Inflammatory macrophage treated with lipopolysaccharide for 4 hours (primary cell): Measurements from ENCODE around the gene MIS18BP1.
A peak's percentile ranks its signal among the peaks of the same experiment; 100 is the strongest.
"Not testable (repeated sequence)": the region's sequence is repeated elsewhere in the genome, so short reads cannot be mapped to it uniquely, and the experiment has no call there.

Source experiments
- DNase-seq: peaks from one replicate; pipeline ENCODE4 v3.0.0-alpha.2; 2020

The MIS18BP1 gene

DNA sequence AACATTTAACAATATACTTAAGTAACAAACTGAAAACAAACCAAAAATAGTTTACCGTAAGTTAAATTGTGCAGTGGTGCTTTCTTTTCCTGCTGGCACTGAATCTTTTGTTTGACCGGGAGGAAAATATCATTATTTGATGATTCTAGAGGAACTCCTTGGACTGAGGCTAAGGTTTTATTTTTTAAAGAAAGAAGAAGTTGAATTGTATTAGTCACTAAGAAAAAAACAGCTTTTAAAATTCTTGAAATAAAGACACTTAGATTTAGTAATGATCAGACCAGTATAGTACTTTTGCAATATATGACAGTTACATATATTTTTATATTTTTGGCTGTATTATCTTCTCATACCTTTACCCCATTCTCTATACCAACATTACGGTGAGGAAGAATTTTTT, 10.3 kb downstream of the MIS18BP1 start:
- DNase-seq = peak; percentile 48

DNA sequence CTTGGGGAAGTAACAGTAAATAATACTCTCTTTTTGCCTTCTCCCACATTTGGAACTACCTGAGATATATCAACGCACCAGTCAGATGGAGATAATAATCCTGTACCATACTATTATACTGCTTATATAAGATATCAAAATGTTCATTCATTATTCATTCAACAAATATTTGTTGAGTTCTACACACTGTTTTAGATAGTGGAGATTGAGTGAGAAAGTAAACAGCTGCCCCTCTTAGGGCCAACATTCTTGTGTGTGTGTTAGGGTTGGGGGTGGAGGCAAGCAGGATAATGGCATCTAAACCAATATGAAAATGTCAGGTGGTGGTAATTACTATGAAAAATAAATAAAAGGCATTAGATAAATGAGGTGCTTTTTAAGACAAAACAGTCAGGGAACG, 14.0 kb downstream of the MIS18BP1 start:
- DNase-seq = no peak

DNA sequence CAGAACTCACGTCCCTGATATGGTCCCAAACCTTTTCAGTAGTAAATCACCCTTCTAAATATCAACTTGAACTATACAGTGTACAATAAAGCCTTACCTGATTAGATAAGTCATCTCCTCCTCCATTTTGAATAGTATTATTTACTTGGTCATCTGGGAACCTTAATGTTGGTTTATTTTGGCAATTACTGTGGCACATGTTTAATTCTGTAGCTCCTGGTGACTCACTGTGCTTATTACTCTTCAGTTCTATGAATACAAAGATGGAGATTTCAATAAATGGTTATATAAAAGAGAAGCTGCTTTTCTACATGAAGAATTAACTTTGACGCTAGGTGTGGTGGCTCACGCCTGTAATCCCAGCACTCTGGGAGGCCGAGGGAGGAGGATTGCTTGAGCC, 25.4 kb downstream of the MIS18BP1 start:
- no peak for DNase-seq

DNA sequence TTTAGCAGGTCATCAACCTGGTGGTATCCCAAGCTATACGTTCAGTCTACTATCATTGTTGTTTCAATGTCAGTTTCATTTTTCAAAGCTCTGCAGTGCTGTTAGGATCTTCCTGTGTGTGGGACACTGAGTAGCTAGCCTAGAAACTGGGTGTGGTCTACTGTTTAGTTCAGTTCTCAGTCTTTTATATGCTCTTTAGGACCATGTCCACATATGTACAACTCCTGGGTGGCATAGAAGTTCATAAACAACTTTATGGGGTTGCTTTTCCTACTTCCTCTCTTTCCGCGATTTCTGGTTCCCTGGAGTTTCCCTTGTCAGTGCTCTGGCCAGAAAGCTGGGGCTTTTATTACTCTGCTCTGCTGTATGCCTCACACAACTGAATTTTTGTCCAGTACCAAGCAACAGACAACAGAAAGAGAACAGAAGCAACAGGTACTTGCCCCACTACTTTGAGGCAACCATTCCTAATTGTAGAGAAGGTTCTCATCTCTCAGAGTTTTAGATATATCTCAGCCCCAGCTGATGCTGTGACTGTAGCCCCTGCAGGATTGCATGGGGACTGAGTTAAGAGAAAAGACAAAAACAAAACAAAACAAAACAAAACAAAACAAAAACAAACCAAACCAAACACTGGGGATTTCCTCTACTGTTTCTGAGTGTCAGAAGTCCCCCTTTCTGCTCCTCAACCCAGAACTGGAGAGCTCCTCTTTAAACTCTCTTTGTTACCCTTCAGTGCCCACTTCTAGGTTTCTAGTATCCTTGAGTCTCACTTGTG, 30.3 kb downstream of the MIS18BP1 start:
- DNase-seq = peak; percentile 6

DNA sequence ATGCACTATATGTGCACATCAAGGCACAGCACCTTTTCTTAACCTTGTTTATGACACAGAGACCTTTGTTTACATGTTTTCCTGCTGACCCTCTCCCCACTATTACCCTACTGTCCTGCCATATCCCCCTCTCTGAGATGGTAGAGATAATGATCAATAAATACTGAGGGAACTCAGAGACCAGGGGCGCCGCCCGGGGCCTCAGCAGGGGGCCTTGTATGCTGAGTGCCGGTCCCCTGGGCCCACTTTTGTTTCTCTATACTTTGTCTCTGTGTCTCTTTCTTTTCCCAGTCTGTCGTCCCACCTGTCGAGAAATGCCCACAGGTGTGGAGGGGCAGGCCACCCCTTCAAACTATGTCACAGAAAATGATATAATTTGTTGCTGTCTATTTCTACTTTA, 38.7 kb downstream of the MIS18BP1 start:
- DNase-seq = not testable (repeated sequence)

DNA sequence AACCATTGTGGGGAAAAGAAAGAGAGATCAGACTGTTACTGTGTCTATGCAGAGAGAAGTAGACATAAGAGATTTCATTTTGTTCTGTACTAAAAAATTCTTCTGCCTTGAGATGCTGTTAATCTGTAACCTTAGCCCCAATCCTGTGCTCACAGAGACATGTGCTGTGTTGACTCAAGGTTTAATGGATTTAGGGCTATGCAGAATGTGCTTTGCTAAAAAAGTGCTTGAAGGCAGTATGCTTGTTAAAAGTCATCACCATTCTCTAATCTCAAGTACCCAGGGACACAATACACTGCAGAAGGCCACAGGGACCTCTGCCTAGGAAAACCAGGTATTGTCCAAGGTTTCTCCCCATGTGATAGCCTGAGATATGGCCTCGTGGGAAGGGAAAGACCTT, 39.3 kb downstream of the MIS18BP1 start:
- DNase-seq = not testable (repeated sequence)

DNA sequence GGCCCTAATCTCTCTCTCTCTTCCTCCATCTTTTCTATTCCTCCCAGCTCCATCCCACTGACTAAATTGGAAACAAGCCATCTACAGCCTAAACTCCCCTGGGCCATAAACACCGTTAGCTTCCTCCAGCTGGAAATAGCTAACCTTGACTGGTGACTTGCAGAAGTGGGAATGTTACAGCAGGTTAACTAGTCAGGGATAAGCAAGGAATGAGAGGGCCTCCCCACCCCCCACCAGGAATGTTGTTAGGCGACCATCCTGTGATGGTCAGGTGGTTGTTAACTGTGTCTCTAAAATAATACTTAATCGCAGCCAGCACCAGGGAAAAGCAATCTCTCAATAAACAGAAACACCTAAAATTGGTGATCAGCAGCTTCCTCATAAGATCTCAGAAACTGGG, 40.8 kb downstream of the MIS18BP1 start:
- DNase-seq = no peak

DNA sequence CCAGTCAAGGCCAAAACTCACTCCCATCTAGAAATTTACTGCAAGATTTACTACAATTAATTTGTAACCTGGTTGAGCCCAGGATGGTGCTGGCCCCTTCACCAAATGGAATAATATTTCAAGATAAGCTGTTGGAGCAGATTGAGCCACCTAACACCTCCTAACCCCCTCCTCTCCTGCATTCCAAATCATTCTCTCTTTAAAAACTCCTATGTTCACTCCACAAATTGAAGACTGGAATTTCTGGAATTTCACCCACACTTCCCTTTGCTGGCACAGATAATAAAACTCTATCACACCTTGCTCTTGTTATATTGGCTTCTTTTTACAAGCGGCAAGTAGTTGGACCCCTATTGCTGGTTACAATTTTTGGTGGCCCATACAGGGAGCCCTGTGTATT, 41.7 kb downstream of the MIS18BP1 start:
- no peak for DNase-seq

DNA sequence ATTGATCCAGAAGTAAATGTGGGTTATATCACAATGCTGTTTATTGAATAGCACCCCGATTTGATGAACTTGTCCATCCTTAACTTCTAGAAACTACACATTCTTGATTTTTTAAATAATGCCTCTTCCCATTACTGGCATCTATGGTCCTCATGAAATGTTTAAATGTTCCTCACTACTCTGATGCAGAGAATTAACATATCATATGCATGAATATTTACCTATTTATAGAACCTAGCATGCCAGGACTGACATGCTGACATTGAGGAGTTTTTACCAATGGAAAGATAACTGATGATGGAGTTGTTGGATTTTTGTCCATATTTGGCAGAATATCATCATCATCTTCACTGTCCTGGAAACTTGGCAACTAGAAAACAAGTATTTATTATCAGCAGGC, 42.8 kb downstream of the MIS18BP1 start:
- no peak for DNase-seq

DNA sequence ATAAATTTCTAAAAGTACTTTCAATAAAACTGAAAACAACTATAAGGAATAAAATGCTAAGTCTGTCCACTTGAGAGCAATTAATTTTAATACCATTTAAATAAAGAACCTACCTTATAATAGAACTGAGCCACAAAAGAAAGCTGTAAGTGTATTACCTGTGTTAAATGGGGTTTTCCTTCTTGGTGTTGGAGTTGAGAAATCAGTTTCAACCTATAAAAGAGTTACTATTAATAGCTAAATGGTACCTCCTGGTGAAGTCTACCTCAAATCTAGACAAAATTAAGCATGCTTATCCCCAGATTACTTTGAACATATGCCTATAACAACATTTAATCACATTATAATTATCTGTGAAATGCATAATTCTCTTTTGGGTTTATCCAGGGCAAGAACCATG, 48.8 kb downstream of the MIS18BP1 start:
- no peak for DNase-seq

DNA sequence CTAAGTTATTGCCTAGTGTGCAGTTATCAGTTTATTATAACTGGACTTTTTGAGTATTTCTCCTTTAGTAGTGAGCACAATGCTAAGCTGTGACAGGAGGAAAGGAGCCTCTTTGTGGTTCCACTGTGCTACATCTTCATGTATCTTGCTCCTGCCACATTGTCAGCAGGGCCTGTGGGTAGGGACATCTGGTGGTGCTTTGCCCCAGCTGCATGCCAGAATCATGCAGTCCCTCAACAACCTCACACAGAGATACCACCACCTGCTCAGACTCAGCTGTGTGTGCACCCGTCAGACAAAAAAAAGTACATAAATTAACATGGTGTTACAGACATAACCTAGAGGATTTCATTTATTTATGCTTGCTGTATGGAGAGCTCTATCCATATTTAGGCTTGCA, 51.1 kb downstream of the MIS18BP1 start:
- DNase-seq = no peak

DNA sequence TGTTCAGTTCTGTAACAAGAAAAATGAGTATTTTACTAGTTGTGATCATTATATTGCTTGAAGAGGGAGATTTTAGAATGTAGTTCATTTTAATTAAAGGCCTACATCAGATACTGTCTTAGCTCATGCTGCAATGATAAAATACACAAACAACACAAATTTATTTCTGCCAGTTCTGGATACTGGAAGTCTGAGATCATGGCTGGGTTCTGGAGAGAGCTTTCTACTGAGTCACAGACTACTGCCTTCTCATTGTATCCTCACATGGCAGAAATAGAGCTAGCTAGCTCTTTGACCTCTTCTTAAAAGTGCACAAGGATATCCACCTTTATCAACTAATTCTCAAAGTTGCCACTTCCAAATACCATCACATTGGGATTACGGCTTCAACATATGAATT, 53.8 kb downstream of the MIS18BP1 start:
- no peak for DNase-seq

DNA sequence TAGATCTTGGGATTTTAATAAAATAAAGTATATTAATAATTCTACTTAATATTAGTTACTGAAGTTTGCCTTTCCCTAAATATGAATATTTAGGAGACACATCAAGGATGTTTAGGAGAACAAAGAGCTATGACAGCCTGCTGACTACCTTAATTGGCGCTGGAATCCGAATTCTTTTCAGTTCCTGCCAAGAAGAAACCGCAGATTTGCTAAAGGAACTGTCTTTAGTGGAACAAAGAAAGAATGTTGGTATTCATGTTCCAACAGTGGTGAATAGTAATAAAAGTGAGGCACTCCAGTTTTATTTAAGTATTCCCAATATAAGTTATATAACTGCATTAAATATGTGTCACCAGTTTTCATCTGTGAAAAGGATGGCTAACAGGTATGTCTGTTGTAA, 54.5 kb downstream of the MIS18BP1 start:
- no peak for DNase-seq

DNA sequence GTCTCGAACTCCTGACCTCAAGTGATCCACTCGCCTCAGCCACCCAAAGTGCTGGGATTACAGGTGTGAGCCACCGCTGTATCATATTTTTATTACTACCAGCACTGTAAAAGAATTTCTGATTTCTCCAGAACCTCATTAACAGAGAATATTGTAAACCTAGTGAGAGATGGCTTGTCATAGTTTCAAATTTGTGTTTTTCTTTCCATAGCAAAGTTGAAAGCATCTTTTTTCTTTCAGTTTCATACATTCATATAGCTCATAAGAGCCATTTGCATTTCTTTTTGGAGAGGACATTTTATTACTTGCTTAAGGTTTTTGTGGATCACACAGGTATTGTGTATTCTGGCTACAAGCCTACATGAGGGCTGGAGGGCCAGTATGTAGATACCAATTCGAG, 58.0 kb downstream of the MIS18BP1 start:
- DNase-seq = no peak

DNA sequence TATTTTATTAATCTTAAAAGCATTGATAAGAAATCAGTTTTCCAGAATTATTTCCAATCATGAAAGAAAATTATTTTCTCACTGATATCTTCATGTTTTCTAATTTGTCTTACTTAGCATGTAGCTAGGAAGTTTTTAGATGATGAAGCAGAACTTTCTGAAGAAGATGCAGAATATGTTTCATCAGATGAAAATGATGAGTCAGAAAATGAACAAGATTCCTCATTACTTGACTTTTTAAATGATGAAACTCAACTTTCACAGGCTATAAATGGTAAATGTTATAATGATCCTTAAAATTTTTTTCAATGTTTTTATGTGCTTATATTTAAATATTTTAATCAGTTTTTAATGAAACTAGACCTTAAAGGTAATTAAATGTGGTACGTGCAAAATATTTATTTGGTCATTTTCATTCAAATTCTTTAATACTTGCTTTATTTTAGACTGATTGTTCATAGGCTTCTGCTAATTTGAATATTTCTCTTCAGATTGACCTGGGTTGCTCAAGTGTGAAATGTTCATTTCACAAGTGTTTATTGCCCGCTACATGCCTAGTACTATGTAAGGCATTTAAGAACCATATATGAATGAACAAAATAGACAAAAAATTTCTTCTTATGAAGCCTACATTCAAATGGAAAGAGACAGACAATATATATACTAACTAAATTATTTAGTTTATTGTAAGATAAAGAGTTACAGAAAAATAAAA, 67.7 kb downstream of the MIS18BP1 start:
- DNase-seq = peak; percentile 5

DNA sequence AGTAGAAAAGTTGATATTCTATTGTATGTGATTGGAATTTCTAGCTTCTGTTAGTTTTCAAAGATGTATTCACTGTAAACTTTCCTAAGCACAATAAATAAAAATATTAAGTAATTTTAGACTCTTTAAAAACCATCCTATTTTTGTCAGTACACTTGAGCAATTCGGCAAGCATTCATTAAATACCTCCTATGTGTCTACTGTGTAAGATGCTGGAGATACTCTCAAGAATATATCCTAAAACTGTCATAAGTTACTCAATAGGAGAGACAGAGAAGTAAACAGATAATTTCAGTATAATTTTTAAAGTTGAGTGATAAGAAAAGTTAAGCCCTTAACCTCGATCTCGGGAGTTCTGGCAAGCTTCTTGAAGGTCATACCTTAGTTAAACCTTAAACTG, 71.2 kb downstream of the MIS18BP1 start:
- no peak for DNase-seq

DNA sequence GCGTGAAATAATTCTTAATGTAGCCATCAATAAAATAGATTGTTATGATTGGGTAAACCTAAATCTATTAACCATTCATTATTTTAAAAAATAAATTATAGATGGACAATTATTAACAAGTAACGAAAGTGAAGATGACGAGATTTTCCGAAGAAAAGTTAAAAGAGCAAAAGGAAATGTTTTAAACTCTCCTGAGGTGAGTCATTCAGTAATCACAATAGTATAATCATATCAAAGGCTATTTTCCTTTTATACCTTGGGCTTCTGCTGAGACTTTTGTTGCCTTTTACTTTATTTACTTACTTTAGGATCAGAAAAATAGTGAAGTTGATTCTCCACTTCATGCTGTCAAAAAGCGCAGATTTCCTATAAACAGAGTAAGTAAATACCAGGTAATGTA, 71.7 kb downstream of the MIS18BP1 start:
- no peak for DNase-seq

DNA sequence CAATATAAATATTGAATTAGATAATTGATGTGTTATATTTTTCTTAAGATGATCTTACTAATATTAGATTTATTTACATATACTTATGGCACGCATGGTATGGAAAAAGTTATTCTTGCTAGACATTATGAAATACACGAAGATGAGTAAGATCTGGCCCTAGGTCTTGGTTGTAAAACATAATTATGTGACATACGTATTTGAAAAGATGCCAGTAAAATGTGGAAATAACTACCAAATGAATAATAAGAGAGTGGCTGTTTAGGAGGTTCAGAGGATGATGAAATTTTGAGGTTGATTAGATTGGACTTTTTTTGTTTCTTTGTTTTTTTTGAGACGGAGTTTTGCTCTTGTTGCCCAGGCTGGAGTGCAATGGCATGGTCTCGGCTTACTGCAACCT, 75.9 kb downstream of the MIS18BP1 start:
- peak; percentile 73 for DNase-seq

DNA sequence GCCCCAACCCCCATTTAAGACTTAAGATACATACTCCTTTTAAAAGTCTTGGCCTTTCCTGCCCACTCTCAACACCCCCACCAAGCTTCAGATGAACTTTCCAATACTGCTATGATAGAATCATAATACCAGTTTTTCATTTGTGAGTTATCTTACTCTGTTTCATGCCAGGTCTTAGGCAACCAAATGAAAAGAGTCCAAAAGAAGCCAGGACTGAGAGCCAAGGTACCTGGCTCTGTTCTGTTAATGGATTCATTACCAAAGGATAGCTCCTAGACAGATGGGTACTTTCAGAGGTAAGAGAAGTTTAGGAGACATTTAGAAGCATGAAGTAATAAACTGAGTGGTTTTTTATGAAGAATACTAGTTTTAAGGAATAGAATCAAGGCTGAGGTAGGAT, 83.1 kb downstream of the MIS18BP1 start:
- DNase-seq = no peak

DNA sequence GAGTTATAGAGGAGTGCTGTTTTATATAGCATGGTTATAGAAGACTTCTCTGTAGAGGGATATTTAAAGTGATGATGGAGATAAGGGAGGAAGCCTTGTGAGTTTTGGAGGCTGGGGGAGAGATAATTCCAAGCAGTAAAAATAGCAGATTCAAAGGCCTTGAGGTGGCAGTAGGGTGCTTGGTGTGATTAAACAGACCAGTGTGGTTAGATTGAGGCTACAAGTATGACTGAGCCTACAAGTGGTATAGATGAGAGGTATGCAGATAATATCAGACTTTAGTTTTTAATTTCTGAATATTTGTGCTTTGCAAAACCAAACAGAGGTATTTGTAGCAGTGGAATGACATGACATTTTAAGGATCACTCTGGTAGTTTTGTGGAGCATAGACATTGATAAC, 96.9 kb downstream of the MIS18BP1 start:
- no peak for DNase-seq
